Neural progenitor cell (in vitro differentiated cells): ENCODE data around the gene GDAP2. TPM values are rescaled to one million over a fixed set of nuclear protein-coding genes. Genes with fewer than 3 reads are reported as not detected.

Experiments
- DNase-seq: peaks from one replicate; pipeline ENCODE4 v3.0.0-alpha.2; 2016; ENCODE audit warnings: low spot score
- H2AFZ ChIP-seq: fragments of 200-600 bp; sonication (generic); replicated peaks from 2 replicates; pipeline ENCODE4 v1.6.1; 2016; ENCODE audit warnings: antibody characterized with exemption
- H3F3A ChIP-seq: fragments of 200-600 bp; sonication (generic); 2 replicates; pipeline ENCODE4 v1.6.1; 2016; ENCODE audit warnings: antibody characterized with exemption, low read depth
- H3K27ac ChIP-seq: fragments of 200-600 bp; sonication (generic); 2 replicates; pipeline ENCODE4 v1.5.1; 2016; ENCODE audit warnings: mild to moderate bottlenecking
- H3K27me3 ChIP-seq: fragments of 200-600 bp; sonication (generic); 2 replicates; pipeline ENCODE4 v1.6.1; 2016; ENCODE audit warnings: mild to moderate bottlenecking, moderate library complexity
- H3K36me3 ChIP-seq: fragments of 200-600 bp; sonication (generic); 2 replicates; pipeline ENCODE4 v1.5.1; 2016
- H3K4me1 ChIP-seq: fragments of 200-600 bp; sonication (generic); 2 replicates; pipeline ENCODE4 v1.6.1; 2016; ENCODE audit warnings: mixed run types
- H3K4me2 ChIP-seq: fragments of 200-600 bp; sonication (generic); 2 replicates; pipeline ENCODE4 v1.6.1; 2016
- H3K4me3 ChIP-seq: fragments of 200-600 bp; sonication (generic); 2 replicates; pipeline ENCODE4 v1.5.1; 2016
- H3K79me2 ChIP-seq: fragments of 200-600 bp; sonication (generic); 2 replicates; pipeline ENCODE4 v1.6.1; 2016; ENCODE audit warnings: low read depth
- H3K9ac ChIP-seq: fragments of 200-600 bp; sonication (generic); 2 replicates; pipeline ENCODE4 v1.6.1; 2016
- H3K9me3 ChIP-seq: fragments of 200-600 bp; sonication (generic); 2 replicates; pipeline ENCODE4 v1.5.1; 2016; ENCODE audit warnings: low read depth
- H4K20me1 ChIP-seq: fragments of 200-600 bp; sonication (generic); 2 replicates; pipeline ENCODE4 v1.6.1; 2016; ENCODE audit warnings: low read depth
- H3K27ac Mint-ChIP-seq: 3 replicates; pipeline ENCODE4 v1.8.0; 2021; ENCODE audit warnings: mixed read lengths
- H3K27me3 Mint-ChIP-seq: 2 replicates; pipeline ENCODE4 v1.8.0; 2022; ENCODE audit warnings: low read depth, mild to moderate bottlenecking, inconsistent platforms, moderate library complexity, mixed read lengths; ENCODE audit not compliant: insufficient read depth
- H3K36me3 Mint-ChIP-seq: 3 replicates; pipeline ENCODE4 v1.8.0; 2021; ENCODE audit warnings: mixed read lengths
- H3K4me1 Mint-ChIP-seq: 3 replicates; pipeline ENCODE4 v1.8.0; 2021; ENCODE audit warnings: mixed read lengths
- H3K4me3 Mint-ChIP-seq: 3 replicates; pipeline ENCODE4 v1.8.0; 2021; ENCODE audit warnings: mild to moderate bottlenecking, moderate library complexity, mixed read lengths
- H3K9me3 Mint-ChIP-seq: 3 replicates; pipeline ENCODE4 v1.8.0; 2020; ENCODE audit warnings: mixed read lengths
- EZH2 ChIP-seq: fragments of 200-600 bp; sonication (generic); IDR thresholded peaks from 2 replicates; pipeline ENCODE4 v1.6.1; 2017; ENCODE audit warnings: antibody characterized with exemption, mild to moderate bottlenecking, moderate library complexity
- EZH2phosphoT487 ChIP-seq: fragments of 200-600 bp; sonication (generic); IDR thresholded peaks from 2 replicates; pipeline ENCODE4 v1.6.1; 2017; ENCODE audit warnings: antibody characterized with exemption
- total RNA-seq: library from RNA; depleted of rRNA; stranded (reverse); fragments of >200 nt; gene quantifications from 2 replicates; pipeline ENCODE4 v1.2.3, GENCODE V29; 2015; ENCODE audit warnings: low replicate concordance
- TF ChIP-seq, protein P1 (sequence below): fragments of 200-600 bp; sonication (generic); IDR thresholded peaks from 2 replicates; pipeline ENCODE4 v1.5.1; 2017; ENCODE audit warnings: antibody characterized with exemption, mild to moderate bottlenecking

The GDAP2 gene
- total RNA-seq, 1 donor from 2014 or later: 32.0 TPM

DNA sequence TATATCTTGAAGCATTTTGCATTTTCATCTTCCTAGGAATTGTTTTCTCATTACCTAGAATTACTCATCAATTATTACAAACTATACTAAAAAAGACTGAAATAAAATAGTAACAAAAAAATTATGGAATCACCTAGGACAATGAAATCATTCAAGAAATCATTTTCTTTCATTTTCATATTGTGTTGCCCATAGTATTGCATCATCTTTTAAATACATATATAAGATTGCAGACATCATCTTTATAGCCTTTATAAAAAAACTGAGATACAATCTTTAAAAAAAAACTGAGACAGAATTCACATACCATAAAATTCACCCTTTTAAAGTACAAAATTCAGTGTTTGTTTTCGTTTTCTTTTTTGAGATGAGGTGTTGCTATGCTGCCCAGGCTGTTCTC is 29.6 kb downstream of the GDAP2 start:
- TF ChIP-seq EZH2phosphoT487: no peak
- TF ChIP-seq, protein P1, sequence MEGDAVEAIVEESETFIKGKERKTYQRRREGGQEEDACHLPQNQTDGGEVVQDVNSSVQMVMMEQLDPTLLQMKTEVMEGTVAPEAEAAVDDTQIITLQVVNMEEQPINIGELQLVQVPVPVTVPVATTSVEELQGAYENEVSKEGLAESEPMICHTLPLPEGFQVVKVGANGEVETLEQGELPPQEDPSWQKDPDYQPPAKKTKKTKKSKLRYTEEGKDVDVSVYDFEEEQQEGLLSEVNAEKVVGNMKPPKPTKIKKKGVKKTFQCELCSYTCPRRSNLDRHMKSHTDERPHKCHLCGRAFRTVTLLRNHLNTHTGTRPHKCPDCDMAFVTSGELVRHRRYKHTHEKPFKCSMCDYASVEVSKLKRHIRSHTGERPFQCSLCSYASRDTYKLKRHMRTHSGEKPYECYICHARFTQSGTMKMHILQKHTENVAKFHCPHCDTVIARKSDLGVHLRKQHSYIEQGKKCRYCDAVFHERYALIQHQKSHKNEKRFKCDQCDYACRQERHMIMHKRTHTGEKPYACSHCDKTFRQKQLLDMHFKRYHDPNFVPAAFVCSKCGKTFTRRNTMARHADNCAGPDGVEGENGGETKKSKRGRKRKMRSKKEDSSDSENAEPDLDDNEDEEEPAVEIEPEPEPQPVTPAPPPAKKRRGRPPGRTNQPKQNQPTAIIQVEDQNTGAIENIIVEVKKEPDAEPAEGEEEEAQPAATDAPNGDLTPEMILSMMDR: no peak
- no peak for TF ChIP-seq EZH2
- H3K9me3 ChIP-seq: no peaks in the 10 kb centered on the region
- H3K36me3 Mint-ChIP-seq: peaks cover 20% of the 10 kb centered on the region
- H3K9ac ChIP-seq: no peak overlapping the region
- no peak overlapping the region for H3K27ac ChIP-seq
- DNase-seq: no peak
- no peaks in the 10 kb centered on the region for H3K27me3 ChIP-seq
- no peak overlapping the region for H3K4me2 ChIP-seq
- no peaks in the 10 kb centered on the region for H3K4me1 Mint-ChIP-seq
- H3K36me3 ChIP-seq: peaks cover 3% of the 10 kb centered on the region
- H3K79me2 ChIP-seq: no peaks in the 10 kb centered on the region
- H4K20me1 ChIP-seq: no peaks in the 10 kb centered on the region
- H3K4me3 Mint-ChIP-seq: no peak overlapping the region
- no peak overlapping the region for H3K4me3 ChIP-seq
- H3K27ac Mint-ChIP-seq: no peak overlapping the region
- H3K9me3 Mint-ChIP-seq: no peaks in the 10 kb centered on the region
- no peaks in the 10 kb centered on the region for H3K4me1 ChIP-seq
- no peak overlapping the region for H2AFZ ChIP-seq
- peaks cover 7% of the 10 kb centered on the region for H3F3A ChIP-seq
- H3K27me3 Mint-ChIP-seq: no peaks in the 10 kb centered on the region

DNA sequence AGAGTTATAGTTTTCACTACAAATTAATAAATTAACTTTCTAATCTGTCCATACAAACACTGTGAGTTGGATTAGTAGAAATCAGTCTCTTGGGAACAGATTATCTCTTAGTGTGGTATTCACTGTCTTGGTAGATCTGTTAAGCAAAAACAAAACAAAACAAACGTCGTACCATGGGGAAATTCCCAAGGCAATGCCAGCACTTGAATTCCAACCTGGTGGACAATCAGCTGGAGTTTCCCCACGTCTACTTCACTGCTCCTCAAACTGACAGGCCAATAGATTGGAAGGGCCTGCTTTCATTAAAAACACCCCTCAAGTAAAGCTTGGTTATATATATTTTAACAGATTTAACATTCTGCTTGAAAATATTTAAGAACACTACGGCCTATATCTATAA is 31.9 kb downstream of the GDAP2 start:
- no peak for TF ChIP-seq EZH2phosphoT487
- TF ChIP-seq, protein P1: no peak
- no peak for TF ChIP-seq EZH2
- no peak overlapping the region for H3K4me3 ChIP-seq
- no peak overlapping the region for H3K9ac ChIP-seq
- H4K20me1 ChIP-seq: no peaks in the 10 kb centered on the region
- H3K4me1 ChIP-seq: no peaks in the 10 kb centered on the region
- Mint-ChIP-seq H3K4me3 (no peak overlapping the region), H3K36me3 (peaks cover 16% of the 10 kb centered on the region), H3K9me3 (no peaks in the 10 kb centered on the region), H3K27ac (no peak overlapping the region), H3K27me3 (no peaks in the 10 kb centered on the region), H3K4me1 (no peaks in the 10 kb centered on the region)
- H2AFZ ChIP-seq: no peak overlapping the region
- DNase-seq: no peak
- no peaks in the 10 kb centered on the region for H3K27me3 ChIP-seq
- peaks cover 7% of the 10 kb centered on the region for H3F3A ChIP-seq
- H3K27ac ChIP-seq: no peak overlapping the region
- no peak overlapping the region for H3K4me2 ChIP-seq
- no peaks in the 10 kb centered on the region for H3K79me2 ChIP-seq
- H3K9me3 ChIP-seq: no peaks in the 10 kb centered on the region
- peaks cover 3% of the 10 kb centered on the region for H3K36me3 ChIP-seq

DNA sequence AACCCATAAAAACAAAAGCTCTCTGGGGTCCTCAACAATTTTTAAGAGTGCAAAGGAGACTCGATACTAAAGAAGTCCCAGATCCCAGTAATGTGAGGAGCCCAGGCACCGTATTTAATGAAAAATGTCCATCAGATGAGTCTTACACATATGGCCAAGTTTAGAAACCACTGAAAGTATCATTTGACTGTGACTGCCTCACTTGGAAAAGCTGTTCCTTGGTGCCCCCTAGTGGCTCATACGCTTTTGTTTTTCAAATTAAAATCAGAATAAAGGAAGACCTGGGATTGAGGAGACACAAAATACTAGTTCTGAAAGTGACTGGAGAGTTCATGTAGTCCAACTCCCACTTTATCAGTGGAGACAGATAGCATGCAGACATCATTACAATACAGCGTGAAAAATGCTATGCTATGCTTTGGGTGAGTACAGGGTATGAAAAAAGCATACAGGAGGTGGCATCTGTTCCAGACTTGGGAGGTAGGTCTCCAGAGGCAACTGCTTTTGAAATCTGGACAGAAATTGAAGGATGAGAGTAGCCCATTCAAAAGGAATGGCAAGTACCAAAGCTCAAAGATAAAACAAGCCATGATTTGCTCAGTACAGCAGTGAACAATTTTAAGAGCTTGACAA is 33.8 kb downstream of the GDAP2 start:
- Mint-ChIP-seq H3K36me3 (peaks cover 9% of the 10 kb centered on the region), H3K27me3 (no peaks in the 10 kb centered on the region), H3K4me3 (no peak overlapping the region), H3K27ac (no peak overlapping the region), H3K9me3 (no peaks in the 10 kb centered on the region), H3K4me1 (no peaks in the 10 kb centered on the region)
- Histone ChIP-seq H3K9ac (no peak overlapping the region), H3K27ac (no peak overlapping the region), H3K27me3 (no peaks in the 10 kb centered on the region), H2AFZ (no peak overlapping the region), H4K20me1 (no peaks in the 10 kb centered on the region), H3F3A (peaks cover 7% of the 10 kb centered on the region), H3K9me3 (no peaks in the 10 kb centered on the region), H3K4me3 (no peak overlapping the region), H3K4me1 (no peaks in the 10 kb centered on the region), H3K36me3 (peaks cover 3% of the 10 kb centered on the region), H3K79me2 (no peaks in the 10 kb centered on the region), H3K4me2 (no peak overlapping the region)
- DNase-seq: peak; percentile 76
- TF ChIP-seq EZH2 (no peak), EZH2phosphoT487 (no peak)
- TF ChIP-seq, protein P1: peak; percentile 84
